MM.1S (cell line): ENCODE data around the gene ATP10B.

Experiments
- EZH2 ChIP-seq: fragments of 300-600 bp; sonication (generic); optimal IDR thresholded peaks from 2 replicates; pipeline ENCODE3; 2017; ENCODE audit warnings: low read depth, mild to moderate bottlenecking, antibody characterized with exemption, low read length, mixed read lengths
- EZH2phosphoT487 ChIP-seq: fragments of 300-600 bp; sonication (generic); IDR thresholded peaks from 2 replicates; pipeline ENCODE4 v1.6.1; 2018; ENCODE audit warnings: antibody characterized with exemption, low read length
- TF ChIP-seq, protein P1 (sequence below): fragments of 300-600 bp; sonication (generic); IDR thresholded peaks from 2 replicates; pipeline ENCODE4 v1.5.1; 2016; ENCODE audit warnings: antibody characterized with exemption, low read length, mixed read lengths

- TF ChIP-seq, protein P1, sequence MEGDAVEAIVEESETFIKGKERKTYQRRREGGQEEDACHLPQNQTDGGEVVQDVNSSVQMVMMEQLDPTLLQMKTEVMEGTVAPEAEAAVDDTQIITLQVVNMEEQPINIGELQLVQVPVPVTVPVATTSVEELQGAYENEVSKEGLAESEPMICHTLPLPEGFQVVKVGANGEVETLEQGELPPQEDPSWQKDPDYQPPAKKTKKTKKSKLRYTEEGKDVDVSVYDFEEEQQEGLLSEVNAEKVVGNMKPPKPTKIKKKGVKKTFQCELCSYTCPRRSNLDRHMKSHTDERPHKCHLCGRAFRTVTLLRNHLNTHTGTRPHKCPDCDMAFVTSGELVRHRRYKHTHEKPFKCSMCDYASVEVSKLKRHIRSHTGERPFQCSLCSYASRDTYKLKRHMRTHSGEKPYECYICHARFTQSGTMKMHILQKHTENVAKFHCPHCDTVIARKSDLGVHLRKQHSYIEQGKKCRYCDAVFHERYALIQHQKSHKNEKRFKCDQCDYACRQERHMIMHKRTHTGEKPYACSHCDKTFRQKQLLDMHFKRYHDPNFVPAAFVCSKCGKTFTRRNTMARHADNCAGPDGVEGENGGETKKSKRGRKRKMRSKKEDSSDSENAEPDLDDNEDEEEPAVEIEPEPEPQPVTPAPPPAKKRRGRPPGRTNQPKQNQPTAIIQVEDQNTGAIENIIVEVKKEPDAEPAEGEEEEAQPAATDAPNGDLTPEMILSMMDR = no peak
- TF ChIP-seq EZH2 = no peak
- no peak for TF ChIP-seq EZH2phosphoT487
These were observed 295.2 kb downstream of the ATP10B start for GRCh38 chr5:160556846-160557245.
